ENCODE results near the gene CCDC27. TPM values are rescaled to one million over a fixed set of nuclear protein-coding genes. Genes with fewer than 3 reads are reported as not detected.
A peak's percentile ranks its signal among the peaks of the same experiment; 100 is the strongest.

CCDC27 gene
- total and polyA plus RNA-seq, 2 of the 13 experiments (the other 11 are each of a cell fraction or from before 2014, with no cell fraction given), result not detected

GRCh38 chr1:3772027-3772714, 19.9 kb downstream of the CCDC27 start (continued):
- no peak for TF ChIP-seq NFATC3 (CRISPR knock-in tag; IDR thresholded peaks at IDR 0.05)
- no peak for TF ChIP-seq NFYB (CRISPR knock-in tag; IDR thresholded peaks at IDR 0.05)
- no peak for TF ChIP-seq ZNF431 (CRISPR knock-in tag; IDR thresholded peaks at IDR 0.05; ENCODE audit: borderline replicate concordance, low read depth)
- no peak for TF ChIP-seq FOSL1 (CRISPR knock-in tag; IDR thresholded peaks at IDR 0.05; ENCODE audit: borderline replicate concordance)
- TF ChIP-seq MXD4 (CRISPR knock-in tag; IDR thresholded peaks at IDR 0.05), result peak; percentile 84; the same call in 1 of the 2 replicates
- TF ChIP-seq ZNF142 (CRISPR knock-in tag; IDR thresholded peaks at IDR 0.05), result no peak
- no peak for TF ChIP-seq HOXA5 (CRISPR knock-in tag; IDR thresholded peaks at IDR 0.05)
- no peak for TF ChIP-seq KDM6A (CRISPR knock-in tag; IDR thresholded peaks at IDR 0.05; ENCODE audit: low read depth)
- TF ChIP-seq ZSCAN20 (CRISPR knock-in tag; IDR thresholded peaks at IDR 0.05; ENCODE audit: borderline replicate concordance), result no peak; the same call in 1 of the 2 replicates
- TF ChIP-seq MTF1 (CRISPR knock-in tag; IDR thresholded peaks at IDR 0.05), result peak; percentile 1; the same call in 1 of the 2 replicates
- TF ChIP-seq, protein P1, sequence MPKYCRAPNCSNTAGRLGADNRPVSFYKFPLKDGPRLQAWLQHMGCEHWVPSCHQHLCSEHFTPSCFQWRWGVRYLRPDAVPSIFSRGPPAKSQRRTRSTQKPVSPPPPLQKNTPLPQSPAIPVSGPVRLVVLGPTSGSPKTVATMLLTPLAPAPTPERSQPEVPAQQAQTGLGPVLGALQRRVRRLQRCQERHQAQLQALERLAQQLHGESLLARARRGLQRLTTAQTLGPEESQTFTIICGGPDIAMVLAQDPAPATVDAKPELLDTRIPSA (CRISPR knock-in tag; IDR thresholded peaks at IDR 0.05; ENCODE audit: borderline replicate concordance), result peak; percentile 22; the same call in 1 of the 2 replicates
- TF ChIP-seq ZNF260 (CRISPR knock-in tag; IDR thresholded peaks at IDR 0.05; ENCODE audit: borderline replicate concordance, low read depth), result 0 out of 2 replicates have a peak, but pooled peaks have one; percentile 49
- 0 out of 2 replicates have a peak, but pooled peaks have one; percentile 57 for TF ChIP-seq ZNF746 (CRISPR knock-in tag; IDR thresholded peaks at IDR 0.05)
- peak; percentile 53; the same call in 1 of the 2 replicates for TF ChIP-seq ZNF274 (CRISPR knock-in tag; IDR thresholded peaks at IDR 0.05)
- TF ChIP-seq MAZ (IDR thresholded peaks at IDR 0.05; ENCODE audit: borderline replicate concordance, low read depth, low read length), result peak; percentile 55; the same call in 1 of the 2 replicates
- TF ChIP-seq MAZ (CRISPR knock-in tag; IDR thresholded peaks at IDR 0.05; ENCODE audit: low read depth), result no peak; the same call in 1 of the 2 replicates
- TF ChIP-seq ARNTL (CRISPR knock-in tag; IDR thresholded peaks at IDR 0.05), result peak; percentile 54
- TF ChIP-seq, protein P2, sequence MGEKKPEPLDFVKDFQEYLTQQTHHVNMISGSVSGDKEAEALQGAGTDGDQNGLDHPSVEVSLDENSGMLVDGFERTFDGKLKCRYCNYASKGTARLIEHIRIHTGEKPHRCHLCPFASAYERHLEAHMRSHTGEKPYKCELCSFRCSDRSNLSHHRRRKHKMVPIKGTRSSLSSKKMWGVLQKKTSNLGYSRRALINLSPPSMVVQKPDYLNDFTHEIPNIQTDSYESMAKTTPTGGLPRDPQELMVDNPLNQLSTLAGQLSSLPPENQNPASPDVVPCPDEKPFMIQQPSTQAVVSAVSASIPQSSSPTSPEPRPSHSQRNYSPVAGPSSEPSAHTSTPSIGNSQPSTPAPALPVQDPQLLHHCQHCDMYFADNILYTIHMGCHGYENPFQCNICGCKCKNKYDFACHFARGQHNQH (CRISPR knock-in tag; IDR thresholded peaks at IDR 0.05), result no peak; the same call in 1 of the 2 replicates
- TF ChIP-seq ZNF605 (CRISPR knock-in tag; IDR thresholded peaks at IDR 0.05), result 0 out of 2 replicates have a peak, but pooled peaks have one; percentile 63
- TF ChIP-seq ZNF235 (CRISPR knock-in tag; IDR thresholded peaks at IDR 0.05; ENCODE audit: borderline replicate concordance), result peak; percentile 48; the same call in 1 of the 2 replicates
- no peak for TF ChIP-seq ZMYM3 (CRISPR knock-in tag; IDR thresholded peaks at IDR 0.05)
